ENCODE measurements around the gene MIOX. TPM values are rescaled to one million over a fixed set of nuclear protein-coding genes. Genes with fewer than 3 reads are reported as not detected.

Gene MIOX
- total RNA-seq, 1 experiment from 2014 or later: 0.39 TPM

GRCh38 chr22:50529897-50530579 lies 43.4 kb downstream of the MIOX start, which contains the start of gene TYMP (continued):
- TF ChIP-seq POLR2AphosphoS5 (IDR thresholded peaks at IDR 0.05; ENCODE audit: low read depth, low read length) (peak; percentile 46), SP1 (IDR thresholded peaks at IDR 0.05; ENCODE audit: low read depth) (no peak), FOSL1 (IDR thresholded peaks at IDR 0.05; ENCODE audit: low read depth) (no peak), POLR2A (IDR thresholded peaks at IDR 0.05; ENCODE audit: borderline replicate concordance, extremely low read depth, insufficient read depth, insufficient read length) (peak; percentile 31)

GRCh38 chr22:50530580-50530876 lies 43.9 kb downstream of the MIOX start:
- Histone ChIP-seq H3K9me2 (ENCODE audit: insufficient read depth) (no peaks in the 10 kb centered on the region), H3K4me3 (replicated peaks in 1 of 2; ENCODE audit: low read depth in 1 of 2, low read length in 2 of 2) (peak overlapping the region; percentile 92 to 96), H3K79me2 (ENCODE audit: insufficient read depth, low read length) (peaks cover 5% of the 10 kb centered on the region; the same call in 1 of the 2 replicates), H3K27me3 (ENCODE audit: insufficient read depth, low read length) (no peaks in the 10 kb centered on the region), H3K4me1 (ENCODE audit: control insufficient read depth in 1 of 2, insufficient read depth in 2 of 2, low read length in 2 of 2) (peaks cover 11 to 68% of the 10 kb centered on the region in 2 experiments; a peak in 3 of 4 replicates), H3K9ac (ENCODE audit: low read length) (peak overlapping the region; percentile 91), H3K36me3 (ENCODE audit: control insufficient read depth in 1 of 2, insufficient read depth in 2 of 2, low read length in 2 of 2) (no peaks in the 10 kb centered on the region), H3K27ac (ENCODE audit: low read depth, low read length) (peak overlapping the region; percentile 100), H3K4me2 (ENCODE audit: low read length) (peak overlapping the region; percentile 93), H4K20me1 (ENCODE audit: insufficient read depth) (no peaks in the 10 kb centered on the region), H3K9me3 (ENCODE audit: control insufficient read depth in 1 of 2, insufficient read depth in 1 of 2, low read depth in 1 of 2, low read length in 2 of 2) (no peaks in the 10 kb centered on the region), H2AFZ (ENCODE audit: low read depth, low read length, poor library complexity, severe bottlenecking) (no peak overlapping the region)
- no TSS peak for BruUV-seq (replicated peaks)
- TF ChIP-seq ZBTB33 (IDR thresholded peaks at IDR 0.05; ENCODE audit: extremely low read depth, insufficient replicate concordance, low read length) (peak; percentile 21), TCF7L2 (IDR thresholded peaks at IDR 0.05; ENCODE audit: borderline replicate concordance, extremely low read depth, insufficient read depth, insufficient read length) (no peak), ZNF274 (IDR thresholded peaks at IDR 0.05; ENCODE audit: low read depth, low read length) (no peak), ZFX (IDR thresholded peaks at IDR 0.05) (peak; percentile 5), FOSL1 (IDR thresholded peaks at IDR 0.05; ENCODE audit: low read depth) (no peak)
- intact Hi-C loops (cut with micrococcal nuclease): loop anchor here (5.0 kb wide), 1 partner anchor 92 kb away; no protein-coding TSS in a partner anchor
- CTCF ChIA-PET: no interaction called here
- RAD21 ChIA-PET (ENCODE audit: low non-redundant PET in 1 of 2, low total read pairs in 2 of 2, uncharacterized antibody in 2 of 2, unreplicated experiment in 2 of 2): no interaction called here
- DNase-seq (ENCODE audit: low read depth, low spot score) (no peak), ATAC-seq (peak; percentile 1)
- POLR2A ChIA-PET: no interaction called here
